GM18909 (cell line): ENCODE data around the gene KDELR1.

Source experiments
- ATAC-seq: cut with Tn5 transposase; IDR thresholded peaks from one replicate; pipeline ENCODE4 v1.9.1; 2021; ENCODE audit warnings: mild to moderate bottlenecking; ENCODE audit not compliant: unreplicated experiment, poor library complexity

KDELR1 gene

DNA sequence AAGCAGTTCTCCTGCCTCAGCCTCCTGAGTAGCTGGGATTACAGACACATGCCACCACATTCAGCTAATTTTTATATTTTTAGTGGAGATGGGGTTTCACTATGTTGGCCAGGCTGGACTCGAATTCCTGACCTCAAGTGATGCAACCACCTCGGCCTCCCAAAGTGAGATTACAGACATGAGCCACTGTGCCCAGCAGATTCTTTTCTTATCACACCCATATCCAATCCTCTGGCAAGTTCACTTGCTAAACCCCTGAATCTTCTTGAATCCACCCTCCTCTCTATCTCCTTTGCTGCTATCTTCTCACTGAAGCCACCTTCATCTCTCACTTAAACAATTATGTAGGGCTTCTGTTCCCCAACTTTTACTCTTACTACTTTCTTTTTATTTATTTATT lies 45.2 kb downstream of the KDELR1 start:
- ATAC-seq: no peak

DNA sequence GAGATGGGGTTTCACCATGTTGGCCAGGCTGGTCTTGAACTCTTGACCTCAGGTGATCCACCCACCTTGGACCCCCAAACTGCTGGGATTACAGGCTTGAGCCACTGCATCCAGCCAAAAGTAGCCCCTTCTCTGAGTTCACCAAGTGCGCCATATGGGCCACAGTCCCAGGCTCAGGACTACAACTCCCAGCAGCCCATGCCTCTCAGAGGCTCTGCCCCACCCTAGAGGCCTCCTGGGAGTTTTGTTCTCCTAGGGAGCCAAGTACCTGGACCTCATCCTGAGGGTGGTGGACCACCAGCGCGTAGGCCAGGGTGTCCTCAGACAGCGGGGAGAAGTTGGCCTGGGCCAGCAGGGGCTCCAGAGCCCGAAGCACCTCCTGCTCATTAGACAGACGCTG lies 46.5 kb downstream of the KDELR1 start:
- ATAC-seq: no peak

DNA sequence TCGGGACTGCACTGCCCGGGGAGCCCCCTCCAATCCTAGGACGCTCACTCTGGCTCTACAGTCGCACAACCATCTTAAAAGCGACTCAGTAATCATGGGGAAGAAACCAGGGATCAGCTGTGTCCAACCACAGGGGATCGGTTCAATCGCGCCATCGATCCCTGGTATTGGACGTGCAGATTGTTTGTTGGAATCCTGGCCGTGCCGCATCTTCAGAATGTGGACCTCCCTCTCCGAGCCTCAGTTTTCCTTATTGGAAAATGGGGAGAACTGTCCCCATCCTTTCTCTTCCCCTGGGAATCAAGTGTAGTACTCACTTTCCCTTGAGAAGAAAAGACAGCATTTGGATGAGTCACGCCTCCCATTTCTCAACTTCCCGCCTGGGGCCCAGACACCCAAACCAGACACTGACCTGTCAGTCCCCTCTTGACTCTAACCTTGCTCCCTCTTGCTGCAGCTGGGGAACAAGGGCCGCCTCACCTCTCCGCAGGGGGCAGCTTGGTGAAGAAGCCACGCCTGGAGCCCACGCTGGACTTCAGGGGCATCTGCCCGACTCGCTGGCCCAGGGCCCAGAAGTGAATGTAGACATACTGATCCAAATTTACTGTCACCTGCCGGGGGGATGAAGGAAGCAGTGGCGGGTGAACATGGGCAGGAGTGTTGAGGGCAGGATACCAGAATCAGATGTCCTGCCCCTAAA lies 48.4 kb downstream of the KDELR1 start:
- ATAC-seq: no peak

DNA sequence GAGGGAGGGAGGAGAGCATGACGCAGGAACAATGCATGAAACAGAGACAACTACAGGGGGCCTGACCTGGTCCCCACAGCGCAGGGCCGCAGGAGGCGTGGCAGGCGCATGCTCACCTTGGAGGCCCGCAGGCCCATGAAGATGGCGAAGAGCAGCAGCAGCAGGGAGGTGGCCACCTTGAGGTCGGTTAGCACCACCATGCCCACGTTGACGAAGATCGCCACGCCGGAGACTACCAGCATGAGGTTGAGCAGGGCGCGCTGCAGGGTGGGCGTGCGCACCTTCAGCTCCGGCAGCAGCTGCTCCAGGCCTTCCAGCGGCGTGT lies 49.0 kb downstream of the KDELR1 start:
- ATAC-seq: no peak

DNA sequence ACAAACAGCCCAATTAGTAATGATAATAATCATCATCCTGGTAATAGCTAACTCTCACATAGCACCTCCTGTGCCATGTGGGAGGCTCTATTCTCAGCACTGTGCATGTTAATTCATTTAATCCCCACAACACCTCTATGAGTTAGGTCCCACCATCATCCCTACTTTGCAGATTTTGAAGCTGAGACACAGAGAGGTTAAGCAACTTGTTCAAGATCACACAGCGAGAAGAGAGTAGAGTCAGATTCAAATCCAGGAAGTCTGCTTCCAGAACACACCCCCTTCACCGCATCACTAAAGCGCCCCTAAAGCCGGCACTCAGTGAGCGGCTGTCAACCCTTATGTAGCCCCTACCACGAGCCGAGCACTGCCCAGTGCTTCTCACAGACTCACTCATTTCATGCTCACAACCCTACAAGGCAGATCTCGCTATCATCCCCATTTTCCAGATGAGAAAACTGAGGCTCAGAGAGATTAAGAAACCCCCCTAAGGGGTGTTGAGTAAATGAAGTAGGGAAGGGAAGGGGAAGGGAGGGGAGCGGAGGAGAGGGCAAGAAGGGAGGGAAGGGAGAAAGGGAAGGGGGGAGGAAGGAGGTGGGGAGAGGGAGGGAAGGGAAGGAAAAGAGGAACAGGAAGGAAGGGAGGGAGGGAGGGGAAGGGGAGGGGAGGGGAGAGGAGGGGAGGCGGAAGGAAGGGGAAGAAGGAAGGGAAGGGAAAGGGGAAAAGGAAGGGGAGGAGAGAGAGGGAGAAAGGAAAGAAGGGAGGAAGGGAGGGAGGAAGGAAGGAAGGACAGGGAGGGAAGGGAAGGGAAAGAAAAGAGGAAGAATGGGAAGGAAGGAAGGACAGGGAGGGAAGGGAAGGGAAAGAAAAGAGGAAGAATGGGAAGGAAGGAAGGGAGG lies 49.6 kb downstream of the KDELR1 start:
- ATAC-seq: no peak

DNA sequence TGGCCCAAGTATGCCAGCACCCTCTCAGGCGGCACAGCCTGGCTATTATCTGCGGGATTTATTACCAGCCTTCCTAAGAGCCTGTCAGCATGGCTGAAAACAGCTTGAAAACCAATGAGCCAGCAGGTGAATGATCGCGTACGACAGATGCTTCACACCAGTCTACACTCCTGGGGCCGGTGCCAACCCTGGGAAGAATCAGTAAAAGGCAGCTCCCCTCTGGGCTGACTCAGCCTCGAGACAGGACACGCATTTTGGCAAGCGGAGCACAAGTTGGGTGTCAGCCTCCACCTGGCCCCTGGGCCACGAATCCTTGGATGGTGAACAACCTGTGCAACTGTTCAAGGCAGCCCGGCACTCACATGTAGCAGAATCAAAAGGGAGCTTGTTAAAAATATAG lies 50.4 kb downstream of the KDELR1 start:
- ATAC-seq: no peak

DNA sequence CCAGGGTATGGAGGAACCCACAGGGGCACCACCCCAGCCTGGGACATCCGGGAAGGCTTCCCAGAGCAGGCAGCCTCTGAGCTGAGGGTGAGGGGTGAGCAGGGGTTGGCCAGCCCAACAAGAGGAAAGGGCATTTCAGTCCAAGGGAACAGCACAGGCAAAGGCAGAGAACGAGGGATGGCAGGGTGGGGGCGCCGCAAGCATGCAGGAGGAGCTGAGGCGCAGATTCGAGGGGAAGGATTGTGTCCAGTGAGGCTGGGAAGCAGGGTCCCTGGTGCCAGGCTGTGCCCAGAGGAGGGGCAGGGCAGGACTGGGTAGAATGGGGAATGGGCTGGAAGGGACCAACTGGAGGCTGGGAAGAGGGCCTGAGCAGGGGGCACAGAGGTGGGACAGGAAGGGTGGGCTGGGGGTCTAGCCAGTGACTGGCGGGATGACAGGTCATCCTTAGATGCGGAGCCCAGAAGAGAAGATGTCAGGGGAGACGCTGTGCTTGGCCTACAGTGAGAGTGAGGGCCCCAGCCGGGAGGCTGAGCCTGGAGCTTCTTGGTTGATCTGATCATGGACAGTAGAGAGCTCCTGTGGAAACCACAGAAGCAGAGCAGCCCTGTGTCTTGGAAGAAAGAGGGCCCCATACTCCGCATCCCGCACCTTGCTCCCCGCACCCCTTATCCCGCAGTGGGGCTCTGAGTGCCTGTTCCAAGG lies 52.4 kb downstream of the KDELR1 start:
- no peak for ATAC-seq

DNA sequence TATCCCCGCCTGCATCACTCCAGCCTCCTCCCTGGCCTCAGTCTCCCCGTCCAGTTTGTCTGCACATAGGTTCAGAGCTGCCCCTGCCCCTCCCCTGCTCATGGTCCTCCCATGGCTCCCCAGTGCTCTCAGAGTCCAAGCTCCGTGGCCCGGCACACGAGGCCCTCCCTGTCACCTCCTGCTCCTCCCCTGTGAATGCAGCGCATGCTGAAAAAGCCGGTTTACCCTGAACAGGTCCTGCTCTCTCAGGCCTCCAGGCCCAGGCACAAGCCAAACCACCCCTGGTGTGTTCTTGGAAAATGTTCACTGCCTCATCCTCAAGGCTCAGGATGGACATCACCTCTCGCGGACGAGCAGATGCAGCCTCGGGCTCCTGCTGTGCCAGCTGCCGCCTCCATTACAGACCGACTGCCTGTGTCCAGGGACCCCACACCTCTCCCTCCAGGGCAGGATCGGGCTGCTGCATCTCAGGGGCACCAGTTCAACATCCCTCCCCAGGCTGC lies 53.0 kb downstream of the KDELR1 start:
- ATAC-seq: no peak

DNA sequence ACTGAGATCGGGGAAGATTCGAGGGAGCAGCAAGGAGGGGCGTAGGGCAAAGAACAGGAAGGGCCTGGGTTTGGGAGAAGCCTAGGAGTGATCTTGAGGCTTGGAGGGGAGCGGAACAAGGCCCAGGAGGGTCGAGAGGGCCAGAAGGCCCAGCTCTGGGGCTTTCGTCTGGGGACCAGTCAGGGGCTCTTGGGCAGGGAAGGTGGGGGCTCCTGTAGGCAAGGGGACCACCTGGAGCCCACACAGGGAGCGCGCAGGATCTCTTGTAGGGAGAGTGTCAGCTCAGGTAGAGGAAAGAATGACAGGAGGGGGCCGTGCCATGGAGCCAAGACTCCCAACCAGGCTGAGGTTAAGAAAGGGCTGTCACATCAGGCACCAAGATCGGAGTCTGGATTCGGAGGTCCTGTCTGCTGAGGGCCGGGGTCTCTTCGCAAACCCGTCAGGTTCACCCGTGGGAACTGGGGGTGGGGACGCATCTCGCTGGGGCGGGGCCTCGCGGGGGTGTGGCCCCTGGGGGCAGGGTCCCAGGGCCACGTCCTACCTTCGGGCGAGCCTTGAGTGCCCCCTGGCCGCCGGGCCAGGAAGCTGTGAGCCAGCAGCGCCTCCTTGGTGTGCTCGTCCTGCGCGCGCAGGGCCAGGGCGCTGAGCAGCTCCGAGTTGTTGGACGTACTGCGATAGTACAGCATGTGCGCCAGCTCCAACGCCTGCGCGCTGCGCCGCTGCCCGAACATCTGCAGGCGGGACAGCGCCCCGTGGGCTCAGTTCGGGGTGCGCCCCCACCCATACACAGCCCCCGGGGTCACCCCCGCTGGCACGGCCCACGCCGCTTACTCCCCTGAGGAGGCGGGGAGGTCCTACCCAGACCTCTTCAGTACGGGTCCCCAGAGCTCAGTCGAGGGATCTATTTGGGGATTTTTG lies 57.6 kb downstream of the KDELR1 start:
- peak; percentile 58 for ATAC-seq

DNA sequence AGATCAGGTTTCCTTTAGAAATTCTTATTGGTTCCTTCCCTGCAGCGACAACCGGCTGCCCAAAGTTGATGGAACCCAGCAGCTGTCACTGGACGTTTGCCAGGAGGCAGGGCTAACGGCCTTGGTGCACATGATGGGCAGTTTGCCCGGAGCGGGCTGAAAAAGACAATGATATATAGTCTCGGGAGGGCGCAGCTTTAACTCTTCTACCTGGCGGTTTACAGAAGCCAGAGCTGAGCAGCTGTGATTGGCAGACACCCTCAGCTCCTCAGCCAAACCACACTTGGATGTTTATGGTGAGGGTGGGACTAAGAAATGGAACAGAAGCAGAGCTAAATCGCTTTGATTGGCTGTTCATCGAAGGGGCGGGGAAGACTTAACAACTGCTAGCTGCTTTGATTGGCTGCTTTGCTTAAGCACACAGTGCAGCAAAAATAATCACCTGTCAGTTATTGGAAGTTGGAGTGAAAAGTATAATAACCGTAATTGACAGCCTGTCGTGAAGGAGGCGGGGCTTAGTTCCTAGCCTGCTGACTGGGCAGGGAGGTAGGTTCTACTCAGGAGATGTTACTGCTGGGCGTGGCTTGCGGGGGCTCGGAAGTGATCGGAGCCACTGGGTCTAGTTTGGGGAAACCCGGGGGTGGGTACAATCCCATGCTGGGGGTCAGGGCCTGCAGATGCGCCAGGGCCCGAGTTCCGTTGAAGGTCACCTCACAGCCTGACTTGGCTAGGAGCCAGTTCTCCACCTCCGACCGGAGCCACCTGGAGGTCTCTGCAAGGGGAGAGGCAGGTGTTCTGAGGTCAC lies 58.5 kb downstream of the KDELR1 start:
- ATAC-seq: peak; percentile 60
